H9 (cell line): ENCODE results near the gene PI16. TPM values are rescaled to one million over a fixed set of nuclear protein-coding genes. Genes with fewer than 3 reads are reported as not detected.

Experiments
- DNase-seq: peaks from one replicate; pipeline ENCODE4 v3.0.0-alpha.2; 2017
- H2AFZ ChIP-seq: one replicate; pipeline ENCODE4 v1.6.1; 2013; ENCODE audit warnings: mild to moderate bottlenecking, low read length, control low read depth, moderate library complexity
- H2AK5ac ChIP-seq: 2 replicates; pipeline ENCODE4 v1.6.1; 2013; ENCODE audit warnings: low read length, control low read depth, mixed read lengths; ENCODE audit not compliant: insufficient read length
- H2BK120ac ChIP-seq: one replicate; pipeline ENCODE4 v1.6.1; 2013; ENCODE audit warnings: low read depth, mild to moderate bottlenecking, low read length, control low read depth, inconsistent platforms; ENCODE audit not compliant: poor library complexity, severe bottlenecking
- H2BK12ac ChIP-seq: 2 replicates; pipeline ENCODE4 v1.6.1; 2013; ENCODE audit warnings: low read length, control low read depth, mixed read lengths, low read depth; ENCODE audit not compliant: insufficient read length
- H2BK15ac ChIP-seq: 2 replicates; pipeline ENCODE4 v1.6.1; 2013; ENCODE audit warnings: low read depth, low read length, control low read depth
- H2BK20ac ChIP-seq: one replicate; pipeline ENCODE4 v1.6.1; 2013; ENCODE audit warnings: low read depth, mild to moderate bottlenecking, low read length, control low read depth, inconsistent platforms; ENCODE audit not compliant: poor library complexity, severe bottlenecking
- H2BK5ac ChIP-seq: 2 replicates; pipeline ENCODE4 v1.6.1; 2013; ENCODE audit warnings: low read length, control low read depth, mixed read lengths; ENCODE audit not compliant: insufficient read length
- H3K14ac ChIP-seq: 2 replicates; pipeline ENCODE4 v1.6.1; 2013; ENCODE audit warnings: low read length, control low read depth; ENCODE audit not compliant: insufficient read depth
- H3K18ac ChIP-seq: 2 replicates; pipeline ENCODE4 v1.6.1; 2013; ENCODE audit warnings: low read depth, mild to moderate bottlenecking, mixed read lengths, low read length, control low read depth; ENCODE audit not compliant: insufficient read length
- H3K23ac ChIP-seq: 2 replicates; pipeline ENCODE4 v1.6.1; 2013; ENCODE audit warnings: low read length, control low read depth, mixed read lengths, low read depth; ENCODE audit not compliant: insufficient read length
- H3K23me2 ChIP-seq: 2 replicates; pipeline ENCODE4 v1.6.1; 2013; ENCODE audit warnings: low read depth, mild to moderate bottlenecking, mixed read lengths, low read length, control low read depth; ENCODE audit not compliant: insufficient read length, poor library complexity, severe bottlenecking
- H3K27ac ChIP-seq: 2 replicates; pipeline ENCODE4 v1.5.1; 2013; ENCODE audit warnings: low read length, control low read depth, mixed read lengths, low read depth; ENCODE audit not compliant: insufficient read length
- H3K27me3 ChIP-seq: 2 replicates; pipeline ENCODE4 v1.6.1; 2013; ENCODE audit warnings: low read length, control low read depth, inconsistent platforms; ENCODE audit not compliant: insufficient read depth
- H3K4ac ChIP-seq: 2 replicates; pipeline ENCODE4 v1.6.1; 2013; ENCODE audit warnings: low read depth, mild to moderate bottlenecking, control low read depth, inconsistent platforms, low read length, moderate library complexity
- H3K4me1 ChIP-seq: 2 replicates; pipeline ENCODE4 v1.6.1; 2013; ENCODE audit warnings: low read length, control low read depth, inconsistent platforms; ENCODE audit not compliant: insufficient read depth
- H3K4me2 ChIP-seq: 2 replicates; pipeline ENCODE4 v1.6.1; 2013; ENCODE audit warnings: low read length, control low read depth, mixed read lengths; ENCODE audit not compliant: insufficient read length, insufficient read depth
- H3K56ac ChIP-seq: 2 replicates; pipeline ENCODE4 v1.6.1; 2013; ENCODE audit warnings: low read depth, mild to moderate bottlenecking, mixed read lengths, low read length, control low read depth; ENCODE audit not compliant: insufficient read length
- H3K79me1 ChIP-seq: 2 replicates; pipeline ENCODE4 v1.6.1; 2013; ENCODE audit warnings: low read depth, mild to moderate bottlenecking, moderate library complexity, low read length, control low read depth, inconsistent platforms; ENCODE audit not compliant: insufficient read depth, poor library complexity, severe bottlenecking
- H3K79me2 ChIP-seq: 2 replicates; pipeline ENCODE4 v1.6.1; 2013; ENCODE audit warnings: low read length, control low read depth, inconsistent platforms; ENCODE audit not compliant: insufficient read depth
- H3K9ac ChIP-seq: 2 replicates; pipeline ENCODE4 v1.6.1; 2013; ENCODE audit warnings: low read length, control low read depth, mixed read lengths; ENCODE audit not compliant: insufficient read length; ENCODE audit errors: extremely low read depth
- H3K9me3 ChIP-seq: one replicate; pipeline ENCODE4 v1.6.1; 2013; ENCODE audit warnings: low read depth, low read length, inconsistent platforms; ENCODE audit not compliant: control insufficient read depth
- H3T11ph ChIP-seq: one replicate; pipeline ENCODE4 v1.6.1; 2013; ENCODE audit warnings: mild to moderate bottlenecking, low read length, control low read depth, inconsistent platforms
- H4K20me1 ChIP-seq: one replicate; pipeline ENCODE4 v1.6.1; 2013; ENCODE audit not compliant: control insufficient read depth, insufficient read length, insufficient read depth
- H4K5ac ChIP-seq: 2 replicates; pipeline ENCODE4 v1.6.1; 2013; ENCODE audit warnings: low read depth, mild to moderate bottlenecking, mixed read lengths, low read length, control low read depth; ENCODE audit not compliant: insufficient read length
- H4K8ac ChIP-seq: replicated peaks from 2 replicates; pipeline ENCODE4 v1.6.1; 2013; ENCODE audit warnings: low read length, control low read depth, mixed read lengths, low read depth; ENCODE audit not compliant: insufficient read length
- H4K91ac ChIP-seq: 2 replicates; pipeline ENCODE4 v1.6.1; 2013; ENCODE audit warnings: low read depth, mild to moderate bottlenecking, moderate library complexity, mixed read lengths, low read length, control low read depth; ENCODE audit not compliant: insufficient read length
- H3K27ac Mint-ChIP-seq, 3 experiments: 2 replicates in 2 of 3; 3 replicates in 1 of 3; pipeline ENCODE4 v1.8.0; 2020 to 2021; ENCODE audit warnings: mixed read lengths in 3 of 3, mild to moderate bottlenecking in 1 of 3, moderate library complexity in 1 of 3
- H3K27me3 Mint-ChIP-seq: 2 replicates; pipeline ENCODE4 v1.8.0; 2021; ENCODE audit warnings: low read depth, mild to moderate bottlenecking, moderate library complexity, mixed read lengths
- H3K36me3 Mint-ChIP-seq, 3 experiments: 2 replicates in 2 of 3; 3 replicates in 1 of 3; pipeline ENCODE4 v1.8.0; 2020 to 2021; ENCODE audit warnings: low read depth in 3 of 3, mixed read lengths in 3 of 3; ENCODE audit not compliant: insufficient read depth in 1 of 3
- H3K4me1 Mint-ChIP-seq, 2 experiments: 2 replicates each; pipeline ENCODE4 v1.8.0; 2020; ENCODE audit warnings: mixed read lengths in 2 of 2
- H3K4me3 Mint-ChIP-seq, 2 experiments: 2 replicates in 1 of 2; 3 replicates in 1 of 2; pipeline ENCODE4 v1.8.0; 2020 to 2021; ENCODE audit warnings: mild to moderate bottlenecking in 2 of 2, mixed read lengths in 2 of 2, moderate library complexity in 1 of 2
- H3K9me3 Mint-ChIP-seq, 2 experiments: 2 replicates in 1 of 2; 3 replicates in 1 of 2; pipeline ENCODE4 v1.8.0; 2020; ENCODE audit warnings: mild to moderate bottlenecking in 2 of 2, mixed read lengths in 2 of 2, moderate library complexity in 1 of 2
- WGBS: extraction: QIAGEN DNeasy Blood & Tissue Kit; methylation state at CpG from one replicate; pipeline ENCODE4 v1.1.7; 2013; ENCODE audit warnings: missing lambda C conversion rate, low lambda C conversion rate, mixed read lengths; ENCODE audit not compliant: insufficient read length; ENCODE audit errors: extremely low coverage; 5-methylcytosine and 5-hydroxymethylcytosine counted together
- total RNA-seq: library from RNA; stranded (reverse); gene quantifications from 2 replicates; pipeline ENCODE4 v1.2.1, GENCODE V29; 2021
- TF ChIP-seq, protein P1 (sequence below): fragments of 200-600 bp; sonication (generic); conservative IDR thresholded peaks from 3 replicates; pipeline ENCODE4 v1.8.0; 2021; ENCODE audit warnings: antibody characterized with exemption, mild to moderate bottlenecking

PI16 gene
- total RNA-seq, 1 experiment from 2014 or later: not detected

DNA sequence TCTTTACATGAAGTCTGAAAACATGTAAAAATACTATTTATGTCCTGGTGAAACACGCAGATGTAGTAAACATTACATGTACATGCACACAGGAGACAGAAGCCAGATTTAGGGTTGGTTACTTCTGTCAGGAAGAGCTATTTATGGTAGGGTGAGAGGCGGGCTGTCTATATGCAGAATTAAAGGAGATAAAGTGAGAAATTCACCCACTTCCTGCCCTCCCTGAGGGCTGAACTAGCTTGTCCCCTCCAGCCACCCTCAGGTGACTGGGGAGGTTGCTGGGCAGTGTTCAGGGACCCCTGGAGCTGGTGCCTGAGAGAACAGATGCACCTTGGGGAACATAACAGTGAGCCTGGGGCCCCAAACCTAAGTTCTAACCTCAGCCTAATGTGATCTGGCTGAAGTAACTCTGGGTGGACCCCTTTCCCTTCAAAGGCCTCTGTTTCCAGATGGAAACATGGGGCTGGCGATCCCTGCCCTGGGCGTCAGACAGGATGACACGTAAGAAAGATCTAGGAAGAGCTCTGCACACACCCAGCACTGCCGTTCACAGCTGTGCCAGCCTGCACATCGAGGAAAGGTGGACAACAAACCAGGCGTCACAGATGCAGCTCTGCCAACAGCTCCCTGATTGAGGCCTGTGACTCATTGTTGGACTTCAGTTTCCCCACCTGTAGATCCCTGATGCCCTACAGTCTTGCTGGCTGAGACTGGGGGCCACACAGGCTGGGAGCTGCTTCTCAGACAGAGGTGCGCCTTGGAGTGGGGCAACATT lies 1.3 kb downstream of the PI16 start:
- Mint-ChIP-seq H3K36me3 (no peaks in the 10 kb centered on the region), H3K9me3 (no peaks in the 10 kb centered on the region), H3K27me3 (no peaks in the 10 kb centered on the region), H3K4me1 (peaks cover 7 to 10% of the 10 kb centered on the region in 2 experiments; a peak in 3 of 4 replicates), H3K4me3 (no peak overlapping the region), H3K27ac (no peak overlapping the region; a peak in 1 of 7 replicates)
- no peak overlapping the region for H2BK20ac ChIP-seq
- H3K4me1 ChIP-seq: no peaks in the 10 kb centered on the region
- no peak overlapping the region for H3T11ph ChIP-seq
- no peak overlapping the region for H2AFZ ChIP-seq
- no peaks in the 10 kb centered on the region for H3K23me2 ChIP-seq
- H3K56ac ChIP-seq: no peak overlapping the region
- H3K79me1 ChIP-seq: no peaks in the 10 kb centered on the region
- H2BK15ac ChIP-seq: no peak overlapping the region
- no peak overlapping the region for H3K14ac ChIP-seq
- no peaks in the 10 kb centered on the region for H3K79me2 ChIP-seq
- no peaks in the 10 kb centered on the region for H4K20me1 ChIP-seq
- no peak overlapping the region for H4K91ac ChIP-seq
- H2BK12ac ChIP-seq: no peak overlapping the region
- no peak overlapping the region for H3K4ac ChIP-seq
- no peak overlapping the region for H2AK5ac ChIP-seq
- no peak overlapping the region for H2BK120ac ChIP-seq
- no peak overlapping the region for H3K27ac ChIP-seq
- no CpG with 5 or more reads among the region's 9 CpGs for WGBS
- no peak overlapping the region for H4K8ac ChIP-seq
- H2BK5ac ChIP-seq: no peak overlapping the region
- no peaks in the 10 kb centered on the region for H3K9me3 ChIP-seq
- no peak overlapping the region for H3K4me2 ChIP-seq
- no peak overlapping the region for H3K23ac ChIP-seq
- no peak overlapping the region for H4K5ac ChIP-seq
- H3K27me3 ChIP-seq: no peaks in the 10 kb centered on the region
- TF ChIP-seq, protein P1, sequence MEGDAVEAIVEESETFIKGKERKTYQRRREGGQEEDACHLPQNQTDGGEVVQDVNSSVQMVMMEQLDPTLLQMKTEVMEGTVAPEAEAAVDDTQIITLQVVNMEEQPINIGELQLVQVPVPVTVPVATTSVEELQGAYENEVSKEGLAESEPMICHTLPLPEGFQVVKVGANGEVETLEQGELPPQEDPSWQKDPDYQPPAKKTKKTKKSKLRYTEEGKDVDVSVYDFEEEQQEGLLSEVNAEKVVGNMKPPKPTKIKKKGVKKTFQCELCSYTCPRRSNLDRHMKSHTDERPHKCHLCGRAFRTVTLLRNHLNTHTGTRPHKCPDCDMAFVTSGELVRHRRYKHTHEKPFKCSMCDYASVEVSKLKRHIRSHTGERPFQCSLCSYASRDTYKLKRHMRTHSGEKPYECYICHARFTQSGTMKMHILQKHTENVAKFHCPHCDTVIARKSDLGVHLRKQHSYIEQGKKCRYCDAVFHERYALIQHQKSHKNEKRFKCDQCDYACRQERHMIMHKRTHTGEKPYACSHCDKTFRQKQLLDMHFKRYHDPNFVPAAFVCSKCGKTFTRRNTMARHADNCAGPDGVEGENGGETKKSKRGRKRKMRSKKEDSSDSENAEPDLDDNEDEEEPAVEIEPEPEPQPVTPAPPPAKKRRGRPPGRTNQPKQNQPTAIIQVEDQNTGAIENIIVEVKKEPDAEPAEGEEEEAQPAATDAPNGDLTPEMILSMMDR: no peak
- no peak for DNase-seq
- H3K9ac ChIP-seq: no peak overlapping the region
- no peak overlapping the region for H3K18ac ChIP-seq
